ENCODE results near the gene KCNQ2. TPM values are rescaled to one million over a fixed set of nuclear protein-coding genes. Genes with fewer than 3 reads are reported as not detected.

KCNQ2 gene
- total and polyA plus RNA-seq, 2 experiments from 2014 or later, result 68.5 to 92.4 TPM

DNA sequence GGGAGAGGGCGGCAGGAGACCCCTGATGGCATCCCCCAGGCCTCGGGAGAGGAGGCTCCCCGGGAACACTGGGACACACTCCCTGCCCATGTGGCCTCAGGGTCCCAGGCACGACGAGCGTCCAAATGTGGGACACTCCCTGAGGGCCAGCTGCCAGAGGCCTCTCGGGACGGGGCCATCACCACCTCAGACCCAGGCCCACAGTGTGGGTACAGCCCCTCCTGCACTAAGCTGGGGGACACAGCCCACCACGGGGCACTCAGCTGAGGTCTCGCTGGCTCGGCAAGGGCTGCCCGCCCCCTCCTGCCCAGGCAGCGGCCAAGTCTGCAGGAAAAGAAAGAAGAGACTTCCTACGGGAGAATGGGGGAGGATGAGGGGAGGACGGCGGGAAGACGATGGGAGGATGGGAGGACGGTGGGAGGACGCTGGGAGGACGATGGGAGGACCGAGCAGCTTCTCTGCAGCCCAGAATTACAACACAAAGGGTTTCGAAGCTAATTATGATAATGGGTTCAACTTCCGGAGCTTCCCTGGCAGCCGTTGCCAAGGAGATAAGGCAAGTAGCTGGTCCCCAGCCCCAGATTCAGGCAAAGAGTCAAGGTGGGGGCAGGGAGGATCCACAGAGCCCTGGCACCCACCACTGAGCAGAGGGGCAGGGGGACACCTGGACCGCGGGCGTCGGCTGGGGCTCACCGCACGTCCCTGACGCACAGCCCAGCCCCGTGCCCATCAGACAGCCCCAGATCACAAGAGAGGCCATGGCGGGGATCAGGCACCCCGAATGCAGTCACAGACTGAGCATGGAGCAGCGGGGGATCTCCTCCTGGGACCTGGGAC is 17.5 kb downstream of the KCNQ2 start (continued):
- TF ChIP-seq, protein P1, sequence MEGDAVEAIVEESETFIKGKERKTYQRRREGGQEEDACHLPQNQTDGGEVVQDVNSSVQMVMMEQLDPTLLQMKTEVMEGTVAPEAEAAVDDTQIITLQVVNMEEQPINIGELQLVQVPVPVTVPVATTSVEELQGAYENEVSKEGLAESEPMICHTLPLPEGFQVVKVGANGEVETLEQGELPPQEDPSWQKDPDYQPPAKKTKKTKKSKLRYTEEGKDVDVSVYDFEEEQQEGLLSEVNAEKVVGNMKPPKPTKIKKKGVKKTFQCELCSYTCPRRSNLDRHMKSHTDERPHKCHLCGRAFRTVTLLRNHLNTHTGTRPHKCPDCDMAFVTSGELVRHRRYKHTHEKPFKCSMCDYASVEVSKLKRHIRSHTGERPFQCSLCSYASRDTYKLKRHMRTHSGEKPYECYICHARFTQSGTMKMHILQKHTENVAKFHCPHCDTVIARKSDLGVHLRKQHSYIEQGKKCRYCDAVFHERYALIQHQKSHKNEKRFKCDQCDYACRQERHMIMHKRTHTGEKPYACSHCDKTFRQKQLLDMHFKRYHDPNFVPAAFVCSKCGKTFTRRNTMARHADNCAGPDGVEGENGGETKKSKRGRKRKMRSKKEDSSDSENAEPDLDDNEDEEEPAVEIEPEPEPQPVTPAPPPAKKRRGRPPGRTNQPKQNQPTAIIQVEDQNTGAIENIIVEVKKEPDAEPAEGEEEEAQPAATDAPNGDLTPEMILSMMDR (conservative IDR thresholded peaks at IDR 0.05; ENCODE audit: low read depth in 2 of 2), result no peak
- no peak for TF ChIP-seq ZNF331 (CRISPR knock-in tag; IDR thresholded peaks at IDR 0.05; ENCODE audit: low read depth)

DNA sequence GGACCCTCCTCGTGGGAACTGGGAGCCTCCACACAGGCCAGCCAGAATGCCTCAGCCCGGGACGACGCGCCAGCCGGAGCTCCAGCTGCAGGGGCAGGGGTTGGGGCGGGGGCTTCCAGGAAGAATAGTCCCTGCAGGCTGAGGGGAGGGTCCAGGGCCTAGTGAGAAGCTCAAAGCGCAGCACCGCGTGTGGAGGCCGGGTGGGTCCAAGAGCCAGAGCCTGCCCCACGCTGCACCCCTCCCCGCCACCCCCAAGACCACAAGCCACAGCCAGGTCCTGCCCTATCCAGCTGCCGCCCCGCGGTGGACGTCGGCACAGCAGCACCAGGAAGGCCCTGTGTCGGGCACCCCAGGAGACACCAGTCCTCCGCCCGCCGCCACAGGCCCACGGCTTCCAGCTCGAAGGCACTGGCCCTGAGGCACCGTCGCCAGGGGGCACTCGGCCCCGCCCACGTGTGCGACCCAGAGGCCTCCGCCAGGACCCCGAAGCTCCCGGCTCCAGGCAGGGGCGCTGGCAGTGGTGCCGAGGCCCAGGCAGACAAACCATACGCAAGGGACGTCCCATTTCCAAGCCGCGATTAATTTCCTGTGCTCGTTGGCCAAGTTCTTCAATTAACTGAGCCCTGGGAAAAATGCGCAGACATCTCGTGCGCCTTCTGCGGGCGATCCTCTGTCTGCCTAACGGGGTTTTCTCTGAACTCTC is 19.5 kb downstream of the KCNQ2 start:
- H3K36me3 ChIP-seq (ENCODE audit: insufficient read depth), result no peaks in the 10 kb centered on the region
- Mint-ChIP-seq H3K4me3 (no peak overlapping the region), H3K9me3 (no peaks in the 10 kb centered on the region), H3K27me3 (ENCODE audit: insufficient read depth, low read depth, poor library complexity) (peaks cover 17% of the 10 kb centered on the region), H3K27ac (no peak overlapping the region), H3K36me3 (ENCODE audit: low read depth) (no peaks in the 10 kb centered on the region), H3K4me1 (peaks cover 36% of the 10 kb centered on the region)
- no peak overlapping the region for H3K4me2 ChIP-seq
- peaks cover 60% of the 10 kb centered on the region for H3K79me2 ChIP-seq (replicated peaks; ENCODE audit: insufficient read depth)
- H3K9me2 ChIP-seq (ENCODE audit: insufficient read depth), result no peaks in the 10 kb centered on the region
- no peak overlapping the region for H3K27ac ChIP-seq (ENCODE audit: low read depth)
- peaks cover 13% of the 10 kb centered on the region; the same call in 1 of the 2 replicates for H3K4me1 ChIP-seq (ENCODE audit: insufficient read depth)
- H3K4me3 ChIP-seq, result no peak overlapping the region
- no peaks in the 10 kb centered on the region for H3K27me3 ChIP-seq (ENCODE audit: insufficient read depth)
- TF ChIP-seq, protein P2, sequence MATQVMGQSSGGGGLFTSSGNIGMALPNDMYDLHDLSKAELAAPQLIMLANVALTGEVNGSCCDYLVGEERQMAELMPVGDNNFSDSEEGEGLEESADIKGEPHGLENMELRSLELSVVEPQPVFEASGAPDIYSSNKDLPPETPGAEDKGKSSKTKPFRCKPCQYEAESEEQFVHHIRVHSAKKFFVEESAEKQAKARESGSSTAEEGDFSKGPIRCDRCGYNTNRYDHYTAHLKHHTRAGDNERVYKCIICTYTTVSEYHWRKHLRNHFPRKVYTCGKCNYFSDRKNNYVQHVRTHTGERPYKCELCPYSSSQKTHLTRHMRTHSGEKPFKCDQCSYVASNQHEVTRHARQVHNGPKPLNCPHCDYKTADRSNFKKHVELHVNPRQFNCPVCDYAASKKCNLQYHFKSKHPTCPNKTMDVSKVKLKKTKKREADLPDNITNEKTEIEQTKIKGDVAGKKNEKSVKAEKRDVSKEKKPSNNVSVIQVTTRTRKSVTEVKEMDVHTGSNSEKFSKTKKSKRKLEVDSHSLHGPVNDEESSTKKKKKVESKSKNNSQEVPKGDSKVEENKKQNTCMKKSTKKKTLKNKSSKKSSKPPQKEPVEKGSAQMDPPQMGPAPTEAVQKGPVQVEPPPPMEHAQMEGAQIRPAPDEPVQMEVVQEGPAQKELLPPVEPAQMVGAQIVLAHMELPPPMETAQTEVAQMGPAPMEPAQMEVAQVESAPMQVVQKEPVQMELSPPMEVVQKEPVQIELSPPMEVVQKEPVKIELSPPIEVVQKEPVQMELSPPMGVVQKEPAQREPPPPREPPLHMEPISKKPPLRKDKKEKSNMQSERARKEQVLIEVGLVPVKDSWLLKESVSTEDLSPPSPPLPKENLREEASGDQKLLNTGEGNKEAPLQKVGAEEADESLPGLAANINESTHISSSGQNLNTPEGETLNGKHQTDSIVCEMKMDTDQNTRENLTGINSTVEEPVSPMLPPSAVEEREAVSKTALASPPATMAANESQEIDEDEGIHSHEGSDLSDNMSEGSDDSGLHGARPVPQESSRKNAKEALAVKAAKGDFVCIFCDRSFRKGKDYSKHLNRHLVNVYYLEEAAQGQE (IDR thresholded peaks at IDR 0.05; ENCODE audit: unreplicated experiment), result no peak
- TF ChIP-seq, protein P1 (conservative IDR thresholded peaks at IDR 0.05; ENCODE audit: low read depth in 2 of 2), result peak in 1 of 2 experiments; percentile 13; a peak in 1 of 4 replicates
- ATAC-seq, result peak; percentile 12
- DNase-seq (ENCODE audit: low spot score), result peak; percentile 48
- H2AFZ ChIP-seq, result no peak overlapping the region
- H3F3A ChIP-seq (replicated peaks; ENCODE audit: low read depth), result no peaks in the 10 kb centered on the region; the same call in 1 of the 2 replicates
- peaks cover 14% of the 10 kb centered on the region for H4K20me1 ChIP-seq (replicated peaks; ENCODE audit: insufficient read depth)

All from GM23338 (cell line).